ENCODE results near the gene EYS. TPM values are rescaled to one million over a fixed set of nuclear protein-coding genes. Genes with fewer than 3 reads are reported as not detected.

The EYS gene
- total RNA-seq, 1 experiment from 2014 or later = not detected

DNA sequence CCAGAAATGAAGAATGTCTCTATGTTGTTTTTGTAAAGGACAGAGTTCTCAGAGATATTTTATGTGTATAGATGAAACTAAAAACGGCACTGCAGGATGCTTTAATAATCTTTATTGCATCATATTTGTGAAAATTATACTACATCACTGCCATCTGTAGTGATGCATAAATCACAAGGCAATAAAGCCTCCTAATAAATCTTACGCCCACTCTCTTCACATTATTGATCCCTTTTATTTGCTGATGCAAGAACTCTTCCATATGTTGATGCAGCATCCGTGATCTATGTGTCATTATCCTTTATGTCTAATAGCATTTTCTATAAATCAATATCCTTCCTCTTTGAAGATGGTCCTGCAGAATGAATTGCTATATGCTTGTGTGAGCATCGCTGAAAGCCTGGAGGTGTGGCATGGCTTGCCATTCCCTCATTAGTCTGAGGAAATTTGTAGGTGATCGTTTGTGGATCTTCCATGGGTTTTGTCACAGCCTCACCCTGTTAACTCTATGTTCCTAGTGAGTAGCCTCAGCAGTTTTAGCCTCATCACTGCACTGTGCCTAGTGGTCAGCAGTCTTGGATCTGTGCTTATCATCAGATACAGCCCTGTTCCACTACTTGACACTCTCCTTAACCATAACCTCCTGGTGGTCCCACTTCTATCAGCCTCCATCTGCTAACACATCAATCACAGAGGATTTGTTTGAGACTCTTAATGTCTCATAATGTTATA lies 983.5 kb downstream of the EYS start:
- no TSS peak for BruUV-seq (replicated peaks)
- RAD21 ChIA-PET (ENCODE audit: low non-redundant PET in 1 of 2, low total read pairs in 2 of 2, uncharacterized antibody in 2 of 2, unreplicated experiment in 2 of 2) = no interaction called here
- TF ChIP-seq, protein P1, sequence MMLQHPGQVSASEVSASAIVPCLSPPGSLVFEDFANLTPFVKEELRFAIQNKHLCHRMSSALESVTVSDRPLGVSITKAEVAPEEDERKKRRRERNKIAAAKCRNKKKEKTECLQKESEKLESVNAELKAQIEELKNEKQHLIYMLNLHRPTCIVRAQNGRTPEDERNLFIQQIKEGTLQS (IDR thresholded peaks at IDR 0.05) = no peak
- no peak for TF ChIP-seq CEBPB (IDR thresholded peaks at IDR 0.05; ENCODE audit: low read depth)
- no peak for TF ChIP-seq SP1 (IDR thresholded peaks at IDR 0.05; ENCODE audit: low read depth)
- TF ChIP-seq SRF (IDR thresholded peaks at IDR 0.05; ENCODE audit: low read depth) = no peak
- Histone ChIP-seq H2AFZ (ENCODE audit: low read depth, low read length, poor library complexity, severe bottlenecking) (no peak overlapping the region), H3K27ac (ENCODE audit: low read depth, low read length) (no peak overlapping the region), H3K4me3 (replicated peaks in 1 of 2; ENCODE audit: low read depth in 1 of 2, low read length in 2 of 2) (no peak overlapping the region), H3K9ac (ENCODE audit: low read length) (no peak overlapping the region), H3K9me2 (ENCODE audit: insufficient read depth) (no peaks in the 10 kb centered on the region), H3K9me3 (ENCODE audit: control insufficient read depth in 1 of 2, insufficient read depth in 1 of 2, low read depth in 1 of 2, low read length in 2 of 2) (peaks cover 0 to 20% of the 10 kb centered on the region in 2 experiments; a peak in 3 of 4 replicates), H3K27me3 (ENCODE audit: insufficient read depth, low read length) (no peaks in the 10 kb centered on the region), H3K79me2 (ENCODE audit: insufficient read depth, low read length) (no peaks in the 10 kb centered on the region), H3K4me2 (ENCODE audit: low read length) (no peak overlapping the region), H4K20me1 (ENCODE audit: insufficient read depth) (no peaks in the 10 kb centered on the region), H3K4me1 (ENCODE audit: control insufficient read depth in 1 of 2, insufficient read depth in 2 of 2, low read length in 2 of 2) (no peaks in the 10 kb centered on the region), H3K36me3 (ENCODE audit: control insufficient read depth in 1 of 2, insufficient read depth in 2 of 2, low read length in 2 of 2) (no peaks in the 10 kb centered on the region)
- DNase-seq (ENCODE audit: low read depth, low spot score) (no peak), ATAC-seq (no peak)
- CTCF ChIA-PET = no interaction called here
- POLR2A ChIA-PET = no interaction called here
- intact Hi-C loops (cut with micrococcal nuclease) = no loop called here

DNA sequence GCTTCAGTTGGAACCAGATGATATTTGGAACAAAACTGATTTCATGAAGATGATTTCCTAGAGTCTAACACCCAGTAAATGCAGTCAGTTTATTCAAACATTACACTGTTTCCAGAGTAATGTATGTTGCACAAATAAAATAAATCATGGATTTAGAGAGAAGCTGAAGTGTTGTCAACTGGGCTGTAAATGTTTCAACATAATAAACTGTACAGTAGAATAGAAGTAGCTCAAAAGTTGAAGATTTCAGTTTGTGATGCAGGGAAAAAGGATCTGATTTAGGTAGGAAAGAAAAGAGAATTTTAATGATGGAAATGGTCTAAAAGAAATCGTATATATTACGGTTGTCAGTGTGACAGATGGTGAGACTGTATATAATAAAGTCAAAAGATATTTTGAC lies 985.2 kb downstream of the EYS start:
- BruUV-seq (replicated peaks) = no TSS peak
- Histone ChIP-seq H3K4me1 (ENCODE audit: control insufficient read depth in 1 of 2, insufficient read depth in 2 of 2, low read length in 2 of 2) (no peaks in the 10 kb centered on the region), H3K9ac (ENCODE audit: low read length) (no peak overlapping the region), H3K27me3 (ENCODE audit: insufficient read depth, low read length) (no peaks in the 10 kb centered on the region), H3K9me2 (ENCODE audit: insufficient read depth) (no peaks in the 10 kb centered on the region), H3K9me3 (ENCODE audit: control insufficient read depth in 1 of 2, insufficient read depth in 1 of 2, low read depth in 1 of 2, low read length in 2 of 2) (peaks cover 6 to 16% of the 10 kb centered on the region in 2 experiments; a peak in 3 of 4 replicates), H2AFZ (ENCODE audit: low read depth, low read length, poor library complexity, severe bottlenecking) (no peak overlapping the region), H3K36me3 (ENCODE audit: control insufficient read depth in 1 of 2, insufficient read depth in 2 of 2, low read length in 2 of 2) (no peaks in the 10 kb centered on the region), H3K4me3 (replicated peaks in 1 of 2; ENCODE audit: low read depth in 1 of 2, low read length in 2 of 2) (no peak overlapping the region), H3K4me2 (ENCODE audit: low read length) (no peak overlapping the region), H4K20me1 (ENCODE audit: insufficient read depth) (no peaks in the 10 kb centered on the region), H3K27ac (ENCODE audit: low read depth, low read length) (no peak overlapping the region), H3K79me2 (ENCODE audit: insufficient read depth, low read length) (no peaks in the 10 kb centered on the region)
- ATAC-seq (no peak), DNase-seq (ENCODE audit: low read depth, low spot score) (no peak)
- RAD21 ChIA-PET (ENCODE audit: low non-redundant PET in 1 of 2, low total read pairs in 2 of 2, uncharacterized antibody in 2 of 2, unreplicated experiment in 2 of 2) = no interaction called here
- intact Hi-C loops (cut with micrococcal nuclease) = no loop called here
- CTCF ChIA-PET = no interaction called here
- POLR2A ChIA-PET = no interaction called here
- TF ChIP-seq TCF7L2 (IDR thresholded peaks at IDR 0.05; ENCODE audit: borderline replicate concordance, extremely low read depth, insufficient read depth, insufficient read length) = no peak
- no peak for TF ChIP-seq EZH2phosphoT487 (IDR thresholded peaks at IDR 0.05; ENCODE audit: borderline replicate concordance)
- TF ChIP-seq EGR1 (IDR thresholded peaks at IDR 0.05; ENCODE audit: low read depth) = no peak
- no peak for TF ChIP-seq ZNF274 (IDR thresholded peaks at IDR 0.05; ENCODE audit: low read depth, low read length)
- no peak for TF ChIP-seq EZH2 (IDR thresholded peaks at IDR 0.05)
- TF ChIP-seq ZFX (IDR thresholded peaks at IDR 0.05) = no peak
- no peak for TF ChIP-seq SRF (IDR thresholded peaks at IDR 0.05; ENCODE audit: low read depth)
- TF ChIP-seq POLR2A (IDR thresholded peaks at IDR 0.05; ENCODE audit: borderline replicate concordance, extremely low read depth, insufficient read depth, insufficient read length) = no peak
- no peak for TF ChIP-seq FOSL1 (IDR thresholded peaks at IDR 0.05; ENCODE audit: low read depth)
- no peak for TF ChIP-seq YY1 (IDR thresholded peaks at IDR 0.05; ENCODE audit: extremely low read depth, insufficient replicate concordance, low read depth, low read length)
- TF ChIP-seq CEBPB (IDR thresholded peaks at IDR 0.05; ENCODE audit: low read depth) = no peak
- TF ChIP-seq, protein P2, sequence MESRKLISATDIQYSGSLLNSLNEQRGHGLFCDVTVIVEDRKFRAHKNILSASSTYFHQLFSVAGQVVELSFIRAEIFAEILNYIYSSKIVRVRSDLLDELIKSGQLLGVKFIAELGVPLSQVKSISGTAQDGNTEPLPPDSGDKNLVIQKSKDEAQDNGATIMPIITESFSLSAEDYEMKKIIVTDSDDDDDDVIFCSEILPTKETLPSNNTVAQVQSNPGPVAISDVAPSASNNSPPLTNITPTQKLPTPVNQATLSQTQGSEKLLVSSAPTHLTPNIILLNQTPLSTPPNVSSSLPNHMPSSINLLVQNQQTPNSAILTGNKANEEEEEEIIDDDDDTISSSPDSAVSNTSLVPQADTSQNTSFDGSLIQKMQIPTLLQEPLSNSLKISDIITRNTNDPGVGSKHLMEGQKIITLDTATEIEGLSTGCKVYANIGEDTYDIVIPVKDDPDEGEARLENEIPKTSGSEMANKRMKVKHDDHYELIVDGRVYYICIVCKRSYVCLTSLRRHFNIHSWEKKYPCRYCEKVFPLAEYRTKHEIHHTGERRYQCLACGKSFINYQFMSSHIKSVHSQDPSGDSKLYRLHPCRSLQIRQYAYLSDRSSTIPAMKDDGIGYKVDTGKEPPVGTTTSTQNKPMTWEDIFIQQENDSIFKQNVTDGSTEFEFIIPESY (IDR thresholded peaks at IDR 0.05; ENCODE audit: extremely low read depth, insufficient replicate concordance, low read length) = no peak
- TF ChIP-seq, protein P3, sequence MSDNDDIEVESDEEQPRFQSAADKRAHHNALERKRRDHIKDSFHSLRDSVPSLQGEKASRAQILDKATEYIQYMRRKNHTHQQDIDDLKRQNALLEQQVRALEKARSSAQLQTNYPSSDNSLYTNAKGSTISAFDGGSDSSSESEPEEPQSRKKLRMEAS (IDR thresholded peaks at IDR 0.05) = no peak
- no peak for TF ChIP-seq SIN3A (IDR thresholded peaks at IDR 0.05; ENCODE audit: low read depth)
